Endothelial cell of umbilical vein (primary cell): Measurements from ENCODE around the gene MAPRE2. TPM values are rescaled to one million over a fixed set of nuclear protein-coding genes. Genes with fewer than 3 reads are reported as not detected.

Source experiments
- BruUV-seq: library from RNA; stranded (reverse); fragments of 400-500 nt; replicated peaks from 2 replicates; lab custom pipeline; 2021; lab: Mats Ljungman, UMichigan
- CTCF ChIA-PET: fragments of 300-600, 350-600 bp; sonication (Branson Sonifier 250); formaldehyde crosslinking; loops from one replicate; lab custom pipeline; 2021; ENCODE audit warnings: antibody characterized with exemption, inconsistent platforms; lab: Charles Lee
- POLR2A ChIA-PET: fragments of 300-600, 350-600 bp; sonication (Branson Sonifier 250); formaldehyde crosslinking; loops from one replicate; lab custom pipeline; 2021; ENCODE audit warnings: antibody characterized with exemption, inconsistent platforms; lab: Charles Lee
- DNase-seq: peaks from one replicate; pipeline ENCODE4 v3.0.0-alpha.2; 2011; ENCODE audit warnings: low read depth, low spot score
- FAIRE-seq: peaks from 2 replicates; lab custom pipeline; 2011; peaks lifted over from hg19 to GRCh38; lab: Jason Lieb, UNC
- H2AFZ ChIP-seq: 2 replicates; pipeline ENCODE4 v1.6.0; 2012; ENCODE audit warnings: low read depth, low read length, control low read depth, inconsistent platforms
- H3K27ac ChIP-seq: 2 replicates; pipeline ENCODE4 v1.5.1; 2011; ENCODE audit warnings: low read depth, mild to moderate bottlenecking, control low read depth, low read length, moderate library complexity; ENCODE audit not compliant: insufficient read depth
- H3K27me3 ChIP-seq, 2 experiments: 2 replicates each; pipeline versions ENCODE4 v1.6.0 to v1.6.1; 2011; ENCODE audit warnings: low read length in 2 of 2, mixed read lengths in 1 of 2; ENCODE audit not compliant: control insufficient read depth in 2 of 2, insufficient read depth in 2 of 2
- H3K36me3 ChIP-seq, 2 experiments: 2 replicates in 1 of 2; 3 replicates in 1 of 2; pipeline ENCODE4 v1.5.1; 2011; ENCODE audit warnings: low read length in 2 of 2, mild to moderate bottlenecking in 1 of 2, moderate library complexity in 1 of 2; ENCODE audit not compliant: control insufficient read depth in 2 of 2, insufficient read depth in 2 of 2; ENCODE audit errors: extremely low read depth in 1 of 2
- H3K4me1 ChIP-seq: 3 replicates; pipeline ENCODE4 v1.5.1; 2011; ENCODE audit warnings: mild to moderate bottlenecking, low read length; ENCODE audit not compliant: control insufficient read depth, insufficient read depth; ENCODE audit errors: extremely low read depth
- H3K4me2 ChIP-seq: 2 replicates; pipeline ENCODE4 v1.6.1; 2011; ENCODE audit warnings: low read length, control low read depth, mixed read lengths; ENCODE audit not compliant: insufficient read depth
- H3K4me3 ChIP-seq, 3 experiments: fragments of 200-600 bp in 1 of 3; sonication (generic), shearing (Covaris generic) in 1 of 3; replicated peaks in 1 of 3; 2 replicates each; pipeline ENCODE4 v1.5.1; 2011 to 2016; ENCODE audit warnings: control low read depth in 3 of 3, low read length in 3 of 3, mild to moderate bottlenecking in 2 of 3, inconsistent platforms in 1 of 3, low read depth in 1 of 3, moderate library complexity in 1 of 3; ENCODE audit not compliant: insufficient read depth in 1 of 3
- H3K79me2 ChIP-seq: 2 replicates; pipeline ENCODE4 v1.6.0; 2012; ENCODE audit warnings: low read length, inconsistent platforms; ENCODE audit not compliant: control insufficient read depth, insufficient read depth
- H3K9ac ChIP-seq: replicated peaks from 2 replicates; pipeline ENCODE3; 2011; ENCODE audit warnings: low read length, control low read depth; ENCODE audit not compliant: insufficient read depth; ENCODE audit errors: extremely low read depth
- H3K9me1 ChIP-seq: replicated peaks from 3 replicates; pipeline ENCODE4 v1.6.0; 2011; ENCODE audit warnings: mild to moderate bottlenecking, low read length; ENCODE audit not compliant: control insufficient read depth, insufficient read depth; ENCODE audit errors: extremely low read depth
- H3K9me3 ChIP-seq: replicated peaks from 2 replicates; pipeline ENCODE4 v1.5.1; 2012; ENCODE audit warnings: low read length, inconsistent platforms; ENCODE audit not compliant: control insufficient read depth, insufficient read depth
- H4K20me1 ChIP-seq: replicated peaks from 2 replicates; pipeline ENCODE3; 2011; ENCODE audit warnings: mild to moderate bottlenecking, low read length; ENCODE audit not compliant: control insufficient read depth, insufficient read depth; ENCODE audit errors: extremely low read depth
- EZH2 ChIP-seq: IDR thresholded peaks from 2 replicates; pipeline ENCODE4 v1.6.1; 2012; ENCODE audit warnings: borderline replicate concordance, low read depth, mild to moderate bottlenecking, moderate library complexity, low read length, inconsistent platforms; ENCODE audit not compliant: severe bottlenecking
- FOS ChIP-seq: IDR thresholded peaks from 2 replicates; pipeline ENCODE4 v1.6.1; 2011; ENCODE audit warnings: mild to moderate bottlenecking, low read length, moderate library complexity, borderline replicate concordance; ENCODE audit not compliant: insufficient read depth
- JUN ChIP-seq: IDR thresholded peaks from 2 replicates; pipeline ENCODE4 v1.6.1; 2011; ENCODE audit warnings: borderline replicate concordance, low read depth; ENCODE audit not compliant: insufficient read length, insufficient read depth
- MAX ChIP-seq: IDR thresholded peaks from 2 replicates; pipeline ENCODE4 v1.6.1; 2011; ENCODE audit not compliant: insufficient read depth, insufficient read length
- MYC ChIP-seq: IDR thresholded peaks from one replicate; pipeline ENCODE4 v1.6.1; 2011; ENCODE audit warnings: mild to moderate bottlenecking, low read depth, low read length
- POLR2A ChIP-seq: IDR thresholded peaks from 2 replicates; pipeline ENCODE4 v1.6.1; 2012; ENCODE audit warnings: low read depth, mild to moderate bottlenecking, control low read depth, low read length
- POLR2AphosphoS5 ChIP-seq: IDR thresholded peaks from 2 replicates; pipeline ENCODE4 v1.6.1; 2012; ENCODE audit warnings: low read depth, mild to moderate bottlenecking, control low read depth, low read length, moderate library complexity; ENCODE audit not compliant: insufficient read depth
- dilution Hi-C: fragments of 300-500 bp; cut with MboI; formaldehyde crosslinking; loops from one replicate; pipeline ENCODE4 v1.15.0; 2019; ENCODE audit warnings: low sequenced_read_pairs; ENCODE audit not compliant: extremely low pct_ligation_motif_present
- intact Hi-C: fragments of 100-400 bp; cut with micrococcal nuclease; formaldehyde crosslinking; loops from one replicate; pipeline ENCODE4 v1.10.0; 2022
- polyA plus RNA-seq, 4 experiments: library from polyadenylated mRNA; depleted of rRNA in 3 of 4; stranded (reverse) in 3 of 4; unstranded in 1 of 4; fragments of >200 nt; gene quantifications; 2 replicates each; pipeline versions ENCODE4 v1.2.1 to v1.2.3, GENCODE V29; 2011 to 2012; ENCODE audit warnings: missing spikeins in 1 of 4
- total RNA-seq: library from RNA; stranded (reverse); gene quantifications from 2 replicates; pipeline ENCODE4 v1.2.3, GENCODE V29; 2021

Gene MAPRE2
- total and polyA plus RNA-seq, 2 donors (not counting 3 experiments of a cell fraction or from before 2014, with no cell fraction given): 117 to 148 TPM

- intact Hi-C loops (no loop called here), dilution Hi-C loops (no loop called here)
- Histone ChIP-seq H3K36me3 (no peaks in the 10 kb centered on the region), H3K27me3 (no peaks in the 10 kb centered on the region), H3K4me3 (no peak overlapping the region), H3K27ac (no peak overlapping the region), H3K4me2 (no peak overlapping the region), H3K9me3 (no peaks in the 10 kb centered on the region), H3K9ac (no peak overlapping the region), H3K9me1 (no peaks in the 10 kb centered on the region), H2AFZ (no peak overlapping the region), H4K20me1 (peaks cover 4% of the 10 kb centered on the region), H3K4me1 (peaks cover 11% of the 10 kb centered on the region), H3K79me2 (peaks cover 52% of the 10 kb centered on the region)
- BruUV-seq: no TSS peak
- FAIRE-seq (no peak), DNase-seq (no peak)
- ChIA-PET CTCF (no interaction called here), POLR2A (interaction anchor here (0.7 kb wide), 1 partner anchor 20 kb away, joined by 3 read pairs; no protein-coding TSS in a partner anchor)
- TF ChIP-seq EZH2 (no peak), MYC (no peak), FOS (no peak), MAX (no peak), POLR2AphosphoS5 (no peak), POLR2A (no peak), JUN (no peak)
Observed at GRCh38 chr18:35112696-35113095, 71.5 kb downstream of the MAPRE2 start.

- Histone ChIP-seq H3K9me3 (no peaks in the 10 kb centered on the region), H3K4me3 (no peak overlapping the region), H3K9ac (no peak overlapping the region), H3K27ac (no peak overlapping the region), H3K9me1 (no peaks in the 10 kb centered on the region), H3K79me2 (peaks cover 58% of the 10 kb centered on the region), H4K20me1 (peaks cover 4% of the 10 kb centered on the region), H2AFZ (no peak overlapping the region), H3K4me1 (peaks cover 11% of the 10 kb centered on the region), H3K4me2 (no peak overlapping the region), H3K36me3 (peaks cover 0 to 2% of the 10 kb centered on the region in 2 experiments), H3K27me3 (no peaks in the 10 kb centered on the region)
- dilution Hi-C loops (no loop called here), intact Hi-C loops (no loop called here)
- no TSS peak for BruUV-seq
- TF ChIP-seq POLR2A: no peak
- no peak for TF ChIP-seq MYC
- no peak for FAIRE-seq
- CTCF ChIA-PET: interaction anchor here (1.2 to 2.5 kb wide), 4 partner anchors 9 to 64 kb away, joined by 3 to 9 read pairs (median 6); no protein-coding TSS in a partner anchor
- POLR2A ChIA-PET: no interaction called here
- no peak for DNase-seq
Observed at GRCh38 chr18:35114305-35114704, 73.1 kb downstream of the MAPRE2 start.
